Naive thymus-derived CD4-positive, alpha-beta T cell (primary cell): ENCODE measurements around the gene SPN. TPM values are rescaled to one million over a fixed set of nuclear protein-coding genes. Genes with fewer than 3 reads are reported as not detected.

Experiments used
- ATAC-seq: fragments of 150-1000 bp; cut with Tn5 transposase; 2 replicates; pipeline ENCODE4 v1.10.0; 2021; ENCODE audit warnings: mild to moderate bottlenecking, moderate library complexity
- CTCF ChIA-PET: fragments of 350-600 bp; sonication (Branson Sonifier 250); formaldehyde crosslinking; loops from one replicate; lab custom pipeline; 2021; ENCODE audit warnings: antibody characterized with exemption; lab: Charles Lee
- POLR2A ChIA-PET: fragments of 350-600 bp; sonication (Branson Sonifier 250); formaldehyde crosslinking; loops from one replicate; lab custom pipeline; 2021; ENCODE audit warnings: antibody characterized with exemption, inconsistent platforms; lab: Charles Lee
- DNase-seq, 9 donors: peaks; one replicate each; pipeline versions ENCODE4 v3.0.0 to v3.0.0-alpha.2; 2020 to 2022; ENCODE audit warnings: mixed read lengths in 1 of 9
- H3K27ac ChIP-seq: one replicate; pipeline ENCODE4 v1.7.0; 2013; ENCODE audit warnings: mild to moderate bottlenecking, low read depth, low read length, moderate library complexity
- H3K27me3 ChIP-seq, 2 donors: one replicate each; pipeline ENCODE4 v1.7.0; 2013; ENCODE audit warnings: low read length in 2 of 2, mild to moderate bottlenecking in 2 of 2, moderate library complexity in 2 of 2; ENCODE audit not compliant: control insufficient read depth in 2 of 2, insufficient read depth in 2 of 2
- H3K36me3 ChIP-seq, 3 experiments: 1 replicate in 2 of 3; 2 replicates in 1 of 3; pipeline ENCODE4 v1.7.0; 2013; ENCODE audit warnings: low read length in 3 of 3, mild to moderate bottlenecking in 3 of 3, moderate library complexity in 1 of 3; ENCODE audit not compliant: insufficient read depth in 3 of 3, control insufficient read depth in 2 of 3
- H3K4me1 ChIP-seq, 2 donors: one replicate each; pipeline ENCODE4 v1.7.0; 2013; ENCODE audit warnings: low read length in 2 of 2, mild to moderate bottlenecking in 2 of 2, moderate library complexity in 1 of 2; ENCODE audit not compliant: control insufficient read depth in 2 of 2, insufficient read depth in 2 of 2
- H3K4me3 ChIP-seq: 2 replicates; pipeline ENCODE4 v1.7.0; 2013; ENCODE audit warnings: mild to moderate bottlenecking, low read length
- H3K9me3 ChIP-seq, 3 experiments: 1 replicate in 2 of 3; 2 replicates in 1 of 3; pipeline ENCODE4 v1.7.0; 2013; ENCODE audit warnings: low read length in 3 of 3; ENCODE audit not compliant: control insufficient read depth in 2 of 3
- H3K27ac Mint-ChIP-seq, 9 donors: one replicate each; pipeline ENCODE4 v1.8.0; 2020 to 2022; ENCODE audit warnings: mixed read lengths in 9 of 9, mild to moderate bottlenecking in 8 of 9, moderate library complexity in 5 of 9, inconsistent platforms in 2 of 9
- H3K27me3 Mint-ChIP-seq, 5 donors: one replicate each; pipeline ENCODE4 v1.8.0; 2021 to 2022; ENCODE audit warnings: mixed read lengths in 5 of 5, mild to moderate bottlenecking in 1 of 5
- H3K36me3 Mint-ChIP-seq, 5 donors: one replicate each; pipeline ENCODE4 v1.8.0; 2020 to 2022; ENCODE audit warnings: mixed read lengths in 5 of 5, mild to moderate bottlenecking in 3 of 5, inconsistent platforms in 1 of 5
- H3K4me1 Mint-ChIP-seq, 7 donors: one replicate each; pipeline ENCODE4 v1.8.0; 2020 to 2022; ENCODE audit warnings: mixed read lengths in 7 of 7, mild to moderate bottlenecking in 3 of 7, inconsistent platforms in 1 of 7
- H3K4me3 Mint-ChIP-seq, 10 donors: one replicate each; pipeline ENCODE4 v1.8.0; 2020 to 2022; ENCODE audit warnings: mild to moderate bottlenecking in 10 of 10, mixed read lengths in 10 of 10, moderate library complexity in 6 of 10, inconsistent platforms in 2 of 10
- H3K9me3 Mint-ChIP-seq, 11 donors: one replicate each; pipeline ENCODE4 v1.8.0; 2020 to 2022; ENCODE audit warnings: mixed read lengths in 11 of 11, mild to moderate bottlenecking in 4 of 11, inconsistent platforms in 1 of 11, moderate library complexity in 1 of 11
- intact Hi-C, 2 donors: fragments of 100-400 bp; cut with micrococcal nuclease; formaldehyde crosslinking; loops; one replicate each; pipeline ENCODE4 v1.15.1; 2023
- polyA plus RNA-seq, 2 donors: library from polyadenylated mRNA; unstranded; fragments of 300-500 nt; fragmentation: Illumina TruSeq; gene quantifications; one replicate each; pipeline ENCODE4 v1.2.3, GENCODE V29; 2021
- total RNA-seq, 6 experiments: library from RNA in 5 of 6; stranded (reverse) in 5 of 6; gene quantifications; 1 replicate in 5 of 6; 2 replicates in 1 of 6; pipeline ENCODE4 v1.2.3 and lab custom pipeline; 2021 to 2026

Gene SPN
- total and polyA plus RNA-seq, 7 experiments from 2014 or later, result 79.5 to 333 (median 124) TPM

DNA sequence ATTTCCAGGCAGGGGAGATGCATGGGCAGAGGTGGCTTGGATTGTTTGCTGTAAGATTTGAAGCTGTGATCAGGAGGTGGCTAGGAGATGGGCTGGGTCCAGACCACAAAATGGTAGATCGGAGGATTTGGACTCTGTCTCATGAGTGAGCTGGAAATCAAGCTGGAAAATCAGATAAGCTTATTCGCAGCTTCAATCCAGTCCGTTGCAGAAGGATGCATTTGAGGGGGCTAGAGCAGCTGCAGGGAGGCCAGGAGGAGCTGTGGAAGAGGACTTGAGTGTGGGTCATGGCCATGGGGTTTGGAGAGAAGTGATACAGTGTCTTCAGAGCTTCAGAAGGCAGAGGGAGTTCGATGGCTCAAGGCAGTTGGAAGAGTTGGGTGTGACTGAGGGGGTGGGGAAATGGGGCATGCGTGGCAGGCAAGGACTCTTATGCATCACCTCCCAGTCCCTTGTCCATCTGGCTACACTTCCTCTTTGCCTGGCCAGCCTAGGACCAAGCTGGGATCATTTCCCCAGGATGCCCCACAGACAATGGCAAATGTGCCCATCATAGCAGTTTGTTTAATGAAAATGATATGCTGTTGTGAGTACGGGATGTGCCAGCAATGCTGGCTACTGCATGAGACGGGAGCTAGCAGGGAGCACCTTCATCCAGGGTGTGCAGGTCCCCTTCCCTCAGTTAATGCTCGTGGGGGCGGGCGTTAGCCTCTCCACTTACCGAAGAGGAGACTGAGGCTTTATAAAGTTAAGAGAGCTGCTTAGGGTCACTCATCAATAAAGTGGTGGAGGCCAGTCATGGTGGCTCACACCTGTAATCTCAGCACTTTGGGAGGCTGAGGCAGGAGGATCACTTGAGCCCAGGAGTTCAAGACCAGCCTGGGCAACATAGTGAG, 36.5 kb downstream of the SPN start:
- ATAC-seq, result no peak
- Mint-ChIP-seq H3K4me1 (peaks cover 28 to 39% (median 32%) of the 10 kb centered on the region in 7 donors), H3K36me3 (peaks cover 0 to 6% (median 0%) of the 10 kb centered on the region in 5 donors), H3K9me3 (no peaks in the 10 kb centered on the region), H3K27ac (peak overlapping the region in 3 of 9 donors; percentile 41 to 72 (median 55)), H3K27me3 (no peaks in the 10 kb centered on the region), H3K4me3 (peak overlapping the region in 1 of 10 donors; percentile 38)
- Histone ChIP-seq H3K4me1 (peaks cover 31 to 32% of the 10 kb centered on the region in 2 donors), H3K27ac (no peak overlapping the region), H3K27me3 (no peaks in the 10 kb centered on the region), H3K9me3 (no peaks in the 10 kb centered on the region), H3K36me3 (no peaks in the 10 kb centered on the region), H3K4me3 (no peak overlapping the region)
- intact Hi-C loops, result loop anchor here (1.0 to 5.0 kb wide), 14 partner anchors 11 to 322 kb away; partner anchors contain the start of genes CDIPT (in 2 of the 2), PAGR1 (in 2 of the 2), INO80E (in 1 of the 2) and KCTD13 (in 1 of the 2)
- CTCF ChIA-PET, result interaction anchor here (0.6 to 6.2 kb wide), 27 partner anchors 9 to 332 kb away, joined by 3 to 134 read pairs (median 4); partner anchors contain the start of genes KIF22, MAZ, MVP and PAGR1
- no peak for DNase-seq
- POLR2A ChIA-PET, result interaction anchor here (0.6 to 7.2 kb wide), 24 partner anchors 12 to 366 kb away, joined by 3 to 76 read pairs (median 8); partner anchors contain the start of genes ALDOA, HIRIP3, INO80E and KIF22

DNA sequence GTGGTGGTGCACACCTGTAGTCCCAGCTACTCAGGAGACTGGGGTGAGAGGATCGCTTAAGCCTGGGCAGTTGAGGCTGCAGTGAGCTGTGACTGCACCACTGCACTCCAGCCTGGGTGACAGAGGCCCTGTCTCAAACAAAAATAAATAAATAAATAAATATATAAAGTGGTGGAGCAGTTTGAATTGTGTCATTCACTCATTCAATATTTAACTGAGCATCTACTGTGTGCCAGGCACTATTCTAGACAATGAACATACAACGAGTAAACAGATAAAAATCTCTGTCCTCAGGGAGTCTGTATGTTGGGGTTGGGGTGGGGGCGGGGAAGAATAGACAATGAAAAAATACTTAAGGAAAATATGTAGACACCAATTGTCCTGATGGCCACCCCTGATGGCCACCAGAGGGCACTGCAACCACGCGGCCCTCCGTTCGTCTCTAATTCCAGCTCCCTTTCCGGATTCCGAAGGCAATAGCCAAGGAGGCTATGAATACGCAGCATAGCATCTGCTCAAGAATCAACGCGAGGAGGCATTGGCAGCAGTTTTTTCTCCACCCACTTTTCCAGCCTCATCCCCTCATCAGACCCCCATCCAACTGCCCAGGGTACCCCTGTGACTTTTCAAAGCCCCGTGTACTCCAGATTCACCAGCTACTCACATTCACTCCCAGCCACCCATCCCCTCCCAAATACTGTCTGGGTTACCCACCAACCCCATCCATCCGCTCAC, 37.4 kb downstream of the SPN start:
- Mint-ChIP-seq H3K4me3 (peak overlapping the region; percentile 12 to 84 (median 75)), H3K4me1 (peaks cover 30 to 39% (median 32%) of the 10 kb centered on the region in 7 donors), H3K27me3 (no peaks in the 10 kb centered on the region), H3K36me3 (peaks cover 0 to 6% (median 0%) of the 10 kb centered on the region in 5 donors), H3K9me3 (no peaks in the 10 kb centered on the region), H3K27ac (peak overlapping the region; percentile 87 to 99 (median 94))
- H3K4me1 ChIP-seq, result peaks cover 31 to 32% of the 10 kb centered on the region in 2 donors
- ChIA-PET CTCF (interaction anchor here (0.7 to 6.2 kb wide), 25 partner anchors 9 to 331 kb away, joined by 3 to 134 read pairs (median 5); partner anchors contain the start of genes KIF22, MAZ, MVP and PAGR1), POLR2A (interaction anchor here (0.6 to 7.2 kb wide), 29 partner anchors 11 to 365 kb away, joined by 3 to 76 read pairs (median 4); partner anchors contain the start of genes ALDOA, HIRIP3, INO80E and KIF22)
- intact Hi-C loops, result loop anchor here (1.0 to 5.0 kb wide), 14 partner anchors 10 to 321 kb away; partner anchors contain the start of genes CDIPT (in 2 of the 2), PAGR1 (in 2 of the 2), INO80E (in 1 of the 2) and KCTD13 (in 1 of the 2)
- no peaks in the 10 kb centered on the region for H3K27me3 ChIP-seq
- no peak overlapping the region for H3K27ac ChIP-seq
- peak overlapping the region; percentile 41 for H3K4me3 ChIP-seq
- no peaks in the 10 kb centered on the region for H3K36me3 ChIP-seq
- DNase-seq (peak; percentile 63 to 82 (median 75)), ATAC-seq (peak; percentile 60)
- no peaks in the 10 kb centered on the region for H3K9me3 ChIP-seq

DNA sequence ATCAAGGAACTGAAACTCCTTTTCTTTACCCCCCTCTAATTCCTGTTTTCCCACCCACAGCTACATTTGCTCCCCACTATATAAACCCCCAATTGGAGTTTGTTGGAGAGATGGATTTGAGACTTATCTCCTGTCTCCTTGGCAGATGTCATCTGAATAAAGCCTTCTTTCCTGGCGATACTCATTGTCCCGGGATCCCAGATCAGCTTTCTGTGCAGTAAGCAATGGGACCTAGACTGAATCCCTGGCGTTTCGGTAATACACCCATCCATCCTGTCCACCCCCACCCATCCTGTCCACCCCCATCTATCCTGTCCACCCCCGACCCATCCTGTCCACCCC, 38.1 kb downstream of the SPN start:
- CTCF ChIA-PET, result interaction anchor here (0.5 to 6.2 kb wide), 19 partner anchors 10 to 331 kb away, joined by 3 to 134 read pairs (median 6); partner anchors contain the start of genes KIF22, MAZ, MVP and PAGR1
- no peaks in the 10 kb centered on the region for H3K27me3 ChIP-seq
- Mint-ChIP-seq H3K27me3 (no peaks in the 10 kb centered on the region), H3K4me1 (peaks cover 30 to 39% (median 32%) of the 10 kb centered on the region in 7 donors), H3K36me3 (peaks cover 0 to 6% (median 0%) of the 10 kb centered on the region in 5 donors), H3K27ac (peak overlapping the region; percentile 87 to 99 (median 96)), H3K4me3 (peak overlapping the region in 9 of 10 donors; percentile 12 to 86 (median 75)), H3K9me3 (no peaks in the 10 kb centered on the region)
- no peaks in the 10 kb centered on the region for H3K36me3 ChIP-seq
- DNase-seq, result no peak
- POLR2A ChIA-PET, result interaction anchor here (0.6 to 7.2 kb wide), 27 partner anchors 10 to 303 kb away, joined by 3 to 76 read pairs (median 9); partner anchors contain the start of genes HIRIP3, INO80E, KCTD13 and KIF22
- intact Hi-C loops, result loop anchor here (2.0 to 5.0 kb wide), 4 partner anchors 38 to 296 kb away; partner anchors contain the start of genes CDIPT (in 1 of the 2), INO80E (in 1 of the 2) and KCTD13 (in 1 of the 2)
- peaks cover 31 to 32% of the 10 kb centered on the region in 2 donors for H3K4me1 ChIP-seq
- no peak overlapping the region for H3K4me3 ChIP-seq
- no peaks in the 10 kb centered on the region for H3K9me3 ChIP-seq
- H3K27ac ChIP-seq, result peak overlapping the region; percentile 75
- ATAC-seq, result no peak

DNA sequence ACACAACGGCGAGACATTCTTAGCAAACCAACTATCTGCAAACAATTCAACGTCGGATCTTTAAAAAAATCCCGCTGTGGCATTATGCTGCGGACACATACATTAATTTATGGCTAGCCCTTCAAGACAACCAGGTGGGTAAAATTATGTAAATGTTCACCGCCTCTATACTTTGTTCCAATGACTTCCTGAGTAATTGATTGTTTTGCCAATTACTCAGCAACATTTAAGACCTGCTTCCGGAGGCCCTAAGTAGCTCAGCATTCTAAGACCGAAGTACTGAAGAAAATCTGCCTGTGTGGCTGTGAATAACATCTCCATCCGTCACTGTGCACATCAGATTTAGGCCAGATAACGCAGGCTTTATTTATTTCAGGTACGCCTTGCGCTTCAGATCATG, 39.2 kb downstream of the SPN start:
- H3K27me3 ChIP-seq, result no peaks in the 10 kb centered on the region
- H3K4me3 ChIP-seq, result peak overlapping the region; percentile 32
- peak overlapping the region; percentile 75 for H3K27ac ChIP-seq
- Mint-ChIP-seq H3K4me3 (peak overlapping the region; percentile 68 to 89 (median 78)), H3K27ac (peak overlapping the region; percentile 92 to 99 (median 96)), H3K9me3 (no peaks in the 10 kb centered on the region), H3K27me3 (no peaks in the 10 kb centered on the region), H3K36me3 (peaks cover 0 to 6% (median 0%) of the 10 kb centered on the region in 5 donors), H3K4me1 (peaks cover 30 to 39% (median 32%) of the 10 kb centered on the region in 7 donors)
- ATAC-seq (peak; percentile 78), DNase-seq (peak in 5 of 9 donors; percentile 63 to 83 (median 73))
- H3K4me1 ChIP-seq, result peaks cover 31 to 32% of the 10 kb centered on the region in 2 donors
- no peaks in the 10 kb centered on the region for H3K36me3 ChIP-seq
- intact Hi-C loops, result loop anchor here (1.0 to 5.0 kb wide), 6 partner anchors 8 to 225 kb away; partner anchors contain the start of genes C16orf54 (in 1 of the 2), CDIPT (in 1 of the 2), KCTD13 (in 1 of the 2) and KIF22 (in 1 of the 2)
- CTCF ChIA-PET, result interaction anchor here (0.6 to 6.2 kb wide), 17 partner anchors 11 to 303 kb away, joined by 3 to 134 read pairs (median 5); partner anchors contain the start of genes KIF22, MVP, PAGR1 and ZG16
- POLR2A ChIA-PET, result interaction anchor here (0.6 to 7.2 kb wide), 31 partner anchors 9 to 838 kb away, joined by 3 to 76 read pairs (median 8); partner anchors contain the start of genes C16orf54, HIRIP3, INO80E and KCTD13
- no peaks in the 10 kb centered on the region for H3K9me3 ChIP-seq

DNA sequence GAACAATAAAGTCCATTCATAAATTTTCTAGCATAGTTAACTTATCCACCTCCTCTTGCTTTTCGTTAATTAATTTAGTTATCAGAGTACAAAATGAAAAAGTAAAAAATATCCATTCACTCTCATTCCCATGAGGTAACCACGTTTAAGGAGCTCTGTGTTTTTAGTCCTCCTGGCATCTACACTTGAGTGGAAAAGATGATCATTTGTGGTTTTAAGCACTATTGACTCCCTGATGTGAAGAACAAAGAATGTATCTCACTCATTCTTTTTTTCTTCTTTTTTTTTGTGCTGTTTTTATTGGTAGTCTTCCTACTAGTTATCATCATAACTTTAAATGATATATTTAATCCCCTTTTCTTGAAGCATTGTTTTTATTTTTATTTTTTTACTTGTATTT, 42.0 kb downstream of the SPN start:
- Histone ChIP-seq H3K36me3 (no peaks in the 10 kb centered on the region), H3K27ac (no peak overlapping the region), H3K27me3 (no peaks in the 10 kb centered on the region), H3K9me3 (no peaks in the 10 kb centered on the region), H3K4me1 (peaks cover 31 to 35% of the 10 kb centered on the region in 2 donors), H3K4me3 (no peak overlapping the region)
- Mint-ChIP-seq H3K27me3 (peaks cover 0 to 4% (median 0%) of the 10 kb centered on the region in 5 donors), H3K36me3 (peaks cover 0 to 4% (median 0%) of the 10 kb centered on the region in 5 donors), H3K9me3 (no peaks in the 10 kb centered on the region), H3K4me1 (peaks cover 27 to 41% (median 33%) of the 10 kb centered on the region in 7 donors), H3K27ac (peak overlapping the region in 3 of 9 donors; percentile 17 to 62 (median 49)), H3K4me3 (no peak overlapping the region)
- intact Hi-C loops, result no loop called here
- CTCF ChIA-PET, result interaction anchor here (0.6 to 0.8 kb wide), 2 partner anchors 59 to 305 kb away, joined by 3 to 5 read pairs; no protein-coding TSS in a partner anchor
- POLR2A ChIA-PET, result interaction anchor here (0.6 to 7.2 kb wide), 7 partner anchors 9 to 309 kb away, joined by 3 to 76 read pairs (median 4); partner anchors contain the start of genes KIF22, MAZ, MVP and PAGR1
- ATAC-seq, result no peak
- no peak for DNase-seq
